HG03342 (cell line): ENCODE measurements around the gene NPPB.

ENCODE experiments used
- ATAC-seq: cut with Tn5 transposase; IDR thresholded peaks from one replicate; pipeline ENCODE4 v1.9.1; 2021; ENCODE audit warnings: mild to moderate bottlenecking, moderate library complexity; ENCODE audit not compliant: unreplicated experiment

NPPB gene

DNA sequence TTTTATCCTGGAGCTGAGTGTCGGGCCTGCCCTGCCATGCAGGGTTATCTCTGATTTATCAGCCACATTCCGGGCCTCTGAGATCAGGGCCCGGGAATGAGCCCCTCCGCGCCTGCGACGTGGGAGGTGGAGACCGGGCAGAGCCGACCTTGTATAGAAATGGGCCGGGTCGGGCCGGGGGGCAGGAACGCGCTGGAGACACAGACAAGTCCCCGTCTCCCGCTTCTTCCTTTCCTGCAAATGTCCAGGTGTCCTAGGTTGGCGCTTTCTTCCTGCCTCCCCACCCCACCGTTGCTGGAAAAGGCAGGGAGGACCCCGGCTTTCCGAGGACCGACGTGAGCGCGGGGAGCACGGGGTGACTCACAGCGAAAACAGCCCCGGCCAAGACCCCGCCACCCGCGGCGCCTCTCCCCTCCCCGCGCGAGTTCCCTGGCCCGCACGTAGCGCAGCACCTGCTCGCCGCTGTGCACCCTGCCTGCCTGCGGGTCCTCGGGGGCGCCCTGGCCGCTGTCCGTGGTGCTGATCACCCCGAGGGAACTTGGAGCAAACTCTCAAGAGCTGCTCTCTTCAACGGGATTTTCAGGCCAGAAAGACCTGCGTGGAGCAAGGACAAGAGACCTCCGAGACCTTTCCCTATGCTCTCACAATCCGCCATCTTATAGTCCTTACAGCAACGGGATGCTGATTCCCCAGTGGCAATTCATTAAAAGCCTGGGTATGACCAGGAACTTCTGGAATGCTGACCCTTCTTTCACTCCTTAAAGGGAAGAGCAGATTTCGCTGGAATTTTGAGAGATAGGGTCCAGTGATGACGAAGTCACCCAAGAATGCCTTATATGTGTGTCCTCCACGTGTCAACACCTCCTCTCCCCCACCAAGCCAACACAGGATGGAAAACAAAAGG, 475 bp upstream of the NPPB start:
- ATAC-seq, result no peak

DNA sequence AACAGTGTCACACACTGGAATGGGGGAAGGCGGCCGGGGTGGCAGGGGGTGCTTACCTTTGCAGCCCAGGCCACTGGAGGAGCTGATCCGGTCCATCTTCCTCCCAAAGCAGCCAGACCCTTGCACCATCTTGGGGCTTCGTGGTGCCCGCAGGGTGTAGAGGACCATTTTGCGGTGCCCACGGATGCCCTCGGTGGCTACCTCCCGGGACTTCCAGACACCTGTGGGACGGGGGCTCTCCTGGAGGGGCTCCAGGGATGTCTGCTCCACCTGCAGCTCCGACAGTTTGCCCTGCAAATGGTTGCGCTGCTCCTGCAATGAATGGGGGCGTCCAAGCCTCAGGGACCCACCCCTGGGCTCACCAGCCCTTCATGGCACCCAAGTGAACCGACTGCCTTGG, 587 bp downstream of the NPPB start:
- no peak for ATAC-seq

DNA sequence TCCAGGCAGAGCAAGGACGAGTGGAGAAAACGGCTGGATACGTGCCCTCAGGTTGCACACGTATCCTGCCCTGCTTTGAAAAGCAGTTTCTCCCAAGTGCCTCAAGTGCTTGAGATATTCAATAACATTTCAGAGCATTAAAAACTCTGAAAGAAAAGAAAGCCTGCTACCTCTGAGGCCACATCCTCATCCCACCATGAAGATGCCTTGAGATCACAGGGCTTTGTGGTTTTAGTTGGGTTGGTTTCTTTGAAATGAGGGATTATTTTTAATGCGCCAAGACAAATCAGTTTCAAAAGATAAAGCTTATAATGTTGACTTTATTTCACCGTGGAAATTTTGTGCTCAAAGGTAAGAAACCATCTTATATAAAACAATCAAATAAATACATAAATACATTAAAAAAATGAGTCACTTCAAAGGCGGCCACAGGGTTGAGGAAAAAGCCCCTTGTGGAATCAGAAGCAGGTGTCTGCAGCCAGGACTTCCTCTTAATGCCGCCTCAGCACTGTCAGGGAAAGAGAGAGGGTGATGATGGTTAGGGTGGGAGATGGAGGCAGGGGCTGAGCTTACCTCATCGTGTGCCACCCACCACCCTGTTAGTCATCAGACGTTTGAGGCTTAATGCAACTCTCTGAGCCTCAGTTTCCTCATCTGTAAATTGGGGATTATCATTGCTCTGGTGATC, 1.4 kb downstream of the NPPB start:
- ATAC-seq, result no peak

DNA sequence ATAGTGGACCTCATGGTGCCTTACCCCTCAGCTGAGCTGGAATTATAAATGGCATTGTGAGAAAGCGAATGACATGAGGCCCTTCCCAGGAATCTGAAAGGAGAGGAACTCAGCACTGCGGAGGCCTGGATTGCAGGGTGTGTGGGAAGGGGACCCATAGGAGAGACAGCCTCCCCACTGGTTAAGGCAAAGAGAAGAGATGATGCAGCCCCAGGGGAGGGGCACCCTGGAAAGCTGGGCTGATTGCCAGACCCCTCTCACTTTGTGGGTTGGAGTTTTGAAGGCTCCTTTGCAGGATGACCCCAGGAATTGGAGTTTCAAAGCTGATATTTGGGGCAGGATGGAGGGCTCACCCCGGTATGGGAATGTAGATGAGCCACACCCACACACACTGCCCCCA, 2.0 kb downstream of the NPPB start:
- ATAC-seq, result no peak

DNA sequence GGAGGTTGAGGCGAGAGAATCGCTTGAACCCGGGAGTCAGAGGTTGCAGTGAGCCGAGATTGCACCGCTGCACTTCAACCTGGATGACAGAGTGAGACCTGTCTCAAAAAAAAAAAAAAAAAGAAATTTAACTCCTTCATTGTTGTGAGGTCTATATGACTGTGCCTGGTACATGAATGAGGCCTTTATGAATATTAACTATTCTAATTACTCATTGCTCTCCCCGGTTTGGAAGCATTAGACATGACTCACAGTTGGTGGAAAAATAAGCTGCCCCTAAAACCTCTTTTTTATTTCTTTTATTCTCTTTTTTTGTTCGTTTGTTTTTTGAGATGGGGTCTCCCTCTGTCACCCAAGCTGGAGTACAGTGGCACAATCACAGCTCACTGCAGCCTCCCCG, 3.3 kb downstream of the NPPB start:
- ATAC-seq, result no peak

DNA sequence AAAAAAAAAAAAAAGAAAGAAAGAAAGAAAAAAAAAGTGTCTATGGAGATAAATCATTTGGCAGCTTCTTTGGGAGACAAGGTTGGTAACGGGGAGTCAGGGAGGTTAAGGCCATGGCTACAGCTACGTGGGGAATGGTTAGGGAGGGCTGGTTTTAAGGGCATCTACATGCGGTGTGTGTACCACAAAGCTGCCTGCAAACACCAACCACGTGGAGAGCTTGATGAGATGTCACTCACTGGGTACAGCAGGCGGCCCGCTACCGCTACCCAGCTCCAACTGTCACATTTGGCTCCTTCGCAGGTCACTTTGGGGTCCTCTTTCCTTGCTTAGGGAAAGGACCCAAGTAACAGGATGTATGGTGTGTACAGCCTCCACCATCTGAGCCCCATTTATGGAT, 4.2 kb downstream of the NPPB start:
- ATAC-seq, result no peak

DNA sequence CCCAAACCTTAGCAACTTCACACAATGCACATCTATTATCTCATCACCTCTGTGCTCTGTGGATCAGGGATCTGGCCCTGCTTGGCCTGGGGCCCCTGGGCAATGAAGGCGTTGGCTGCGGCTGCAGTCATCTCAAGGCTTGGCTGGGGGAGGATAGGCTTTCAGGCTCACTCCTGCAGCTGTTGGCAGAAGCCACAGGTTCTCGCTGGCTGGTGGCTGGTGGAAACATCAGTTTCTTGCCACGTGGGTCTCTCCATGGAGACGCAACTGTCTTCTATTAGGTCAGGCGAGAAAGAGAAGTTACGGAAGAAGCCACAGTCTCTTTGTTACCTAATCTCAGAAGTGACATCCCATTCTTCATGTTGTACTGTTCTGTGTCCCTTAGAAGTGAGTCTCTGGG, 7.6 kb downstream of the NPPB start:
- ATAC-seq, result no peak

DNA sequence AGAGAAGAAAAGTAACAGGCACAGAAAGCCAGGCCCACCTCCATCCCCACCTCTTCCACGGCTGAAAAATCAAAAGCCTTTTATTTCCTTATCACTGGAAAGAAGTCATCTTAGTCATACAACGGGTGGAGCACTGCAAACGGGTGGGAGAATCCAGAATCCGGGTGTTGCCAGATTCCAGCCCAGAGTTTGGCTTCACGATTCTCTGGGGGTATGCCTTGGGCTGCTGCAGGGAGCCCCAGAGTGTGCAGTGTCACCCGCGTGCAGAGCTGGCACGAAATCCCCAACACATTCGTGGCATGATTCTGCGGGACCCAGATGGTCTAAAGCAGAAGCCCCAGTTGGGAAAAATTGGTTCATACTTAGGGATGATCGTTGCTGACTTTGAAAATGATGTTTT, 8.6 kb downstream of the NPPB start:
- ATAC-seq, result no peak

DNA sequence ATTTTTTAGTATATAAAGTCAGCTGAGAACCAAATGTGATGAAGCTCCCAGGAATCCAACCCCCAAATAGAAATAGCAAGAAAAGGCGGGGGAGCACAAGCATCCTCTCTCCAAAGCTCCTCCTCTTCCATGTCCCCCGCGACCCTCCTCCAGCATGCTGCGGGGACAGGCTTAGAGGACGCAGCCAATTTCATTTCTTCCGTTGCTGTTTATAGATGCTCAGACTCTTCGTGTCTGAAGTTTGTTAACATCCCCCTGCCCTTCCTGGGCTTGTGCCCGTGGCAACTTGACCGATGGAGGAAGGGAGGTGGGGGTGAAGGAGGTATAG, 10.4 kb downstream of the NPPB start:
- no peak for ATAC-seq

DNA sequence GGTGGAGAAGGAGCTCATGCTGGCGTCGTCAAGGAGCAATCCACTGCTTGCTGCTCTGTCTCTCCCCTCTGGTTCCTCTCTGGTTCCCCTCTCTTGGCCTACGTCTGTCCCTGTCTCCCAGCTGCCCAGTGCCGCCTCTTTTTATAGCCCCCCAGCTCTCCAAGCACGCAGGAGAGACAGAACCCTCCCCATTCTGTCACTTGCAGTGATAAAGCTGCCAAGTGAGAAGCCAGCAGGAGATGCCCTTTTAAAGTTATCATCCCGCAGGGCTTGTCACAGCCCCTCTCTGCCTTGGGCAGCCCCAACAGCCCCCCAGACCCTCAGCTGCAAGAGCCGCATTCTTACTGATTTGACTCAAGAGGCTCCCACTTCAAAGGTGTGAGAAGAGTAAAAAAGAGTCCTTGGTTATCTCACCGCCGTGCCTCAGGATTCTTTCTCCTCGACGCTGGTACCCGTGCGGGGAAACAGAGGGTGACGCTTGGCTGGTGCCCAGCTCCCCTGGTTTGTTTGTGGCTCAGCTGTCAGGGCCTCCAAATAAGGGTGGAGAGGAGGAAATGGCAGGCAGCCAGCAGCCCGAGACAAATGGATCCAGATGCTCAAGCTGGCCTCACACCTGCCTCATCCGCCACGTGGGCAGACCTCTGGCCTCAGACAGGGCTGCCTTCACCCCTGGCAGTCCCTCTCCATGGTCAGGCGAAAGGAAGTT, 10.9 kb downstream of the NPPB start, which contains the start of gene NPPA:
NPPA (minus strand) TSS at position 117 of the 706 bp plus-strand sequence; CDS start at position 18, 99 bp downstream.
- no peak for ATAC-seq

DNA sequence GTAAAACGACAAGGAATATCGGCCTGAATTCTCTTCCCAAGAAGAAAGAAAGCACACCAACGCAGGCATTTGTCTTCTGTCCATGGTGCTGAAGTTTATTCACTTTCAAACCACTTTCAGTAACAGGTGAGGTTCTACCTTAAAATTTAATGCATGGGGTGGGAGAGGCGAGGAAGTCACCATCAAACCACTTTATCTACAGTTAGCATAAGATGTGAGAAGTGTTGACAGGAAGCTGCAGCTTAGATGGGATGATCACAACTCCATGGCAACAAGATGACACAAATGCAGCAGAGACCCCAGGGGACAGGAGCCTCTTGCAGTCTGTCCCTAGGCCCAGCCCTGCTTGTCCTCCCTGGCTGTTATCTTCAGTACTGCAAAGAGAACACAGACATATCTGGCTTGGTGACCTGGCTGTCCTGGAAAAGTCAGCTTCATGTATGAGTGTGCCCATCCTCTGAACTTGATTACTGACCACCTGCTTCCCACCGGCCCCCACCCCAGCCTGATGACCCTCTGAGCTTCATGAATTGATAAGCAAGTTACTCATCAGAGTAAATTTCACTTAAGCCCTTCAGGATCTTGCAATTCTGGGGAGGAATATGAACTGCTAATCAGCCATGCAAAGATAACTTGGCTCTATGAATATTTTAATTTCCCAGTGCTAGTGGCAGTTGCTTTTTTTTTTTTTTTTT, 13.0 kb downstream of the NPPB start:
- ATAC-seq, result no peak

DNA sequence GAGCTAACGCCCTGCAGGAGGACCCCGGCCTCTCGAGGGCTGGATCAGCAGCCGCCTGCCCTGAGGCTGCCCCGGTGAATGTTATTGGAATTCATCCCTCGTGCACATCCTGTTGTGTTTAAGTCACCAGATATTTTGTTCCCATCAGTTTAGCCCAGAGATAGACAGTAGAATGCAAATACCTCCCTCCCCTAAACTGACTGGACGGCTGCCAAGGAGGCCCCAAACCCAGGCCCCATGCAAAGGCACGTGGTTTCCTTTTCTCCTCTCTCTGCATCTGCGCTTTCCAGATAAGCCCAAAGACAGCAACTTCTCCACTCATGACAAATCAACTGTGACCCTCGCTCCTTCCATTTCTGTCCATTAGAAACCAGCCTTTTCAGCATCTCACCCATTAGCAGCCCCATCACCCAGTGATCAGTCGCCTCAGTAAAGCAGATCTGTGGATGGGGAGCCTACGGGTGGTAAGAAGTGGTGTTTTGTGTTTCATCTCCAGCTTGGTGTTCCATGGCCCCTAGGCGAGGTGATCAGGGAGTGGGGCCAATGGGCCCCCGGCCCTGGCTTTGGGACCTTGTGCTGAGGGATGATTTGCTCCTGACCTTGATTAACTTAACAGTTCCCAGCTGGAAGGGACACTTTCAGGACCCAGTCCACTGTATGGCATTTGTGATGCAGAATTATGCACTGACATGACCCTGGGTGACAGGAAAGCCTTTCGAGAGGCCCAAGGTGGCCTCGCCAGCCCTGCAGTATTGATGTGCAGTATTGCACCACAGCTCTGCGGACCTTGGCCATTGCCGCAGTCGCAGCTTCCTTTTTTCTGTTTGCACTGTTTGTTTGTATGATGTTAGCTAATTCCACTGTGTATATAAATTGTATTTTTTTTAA, 16.3 kb downstream of the NPPB start:
- no peak for ATAC-seq

DNA sequence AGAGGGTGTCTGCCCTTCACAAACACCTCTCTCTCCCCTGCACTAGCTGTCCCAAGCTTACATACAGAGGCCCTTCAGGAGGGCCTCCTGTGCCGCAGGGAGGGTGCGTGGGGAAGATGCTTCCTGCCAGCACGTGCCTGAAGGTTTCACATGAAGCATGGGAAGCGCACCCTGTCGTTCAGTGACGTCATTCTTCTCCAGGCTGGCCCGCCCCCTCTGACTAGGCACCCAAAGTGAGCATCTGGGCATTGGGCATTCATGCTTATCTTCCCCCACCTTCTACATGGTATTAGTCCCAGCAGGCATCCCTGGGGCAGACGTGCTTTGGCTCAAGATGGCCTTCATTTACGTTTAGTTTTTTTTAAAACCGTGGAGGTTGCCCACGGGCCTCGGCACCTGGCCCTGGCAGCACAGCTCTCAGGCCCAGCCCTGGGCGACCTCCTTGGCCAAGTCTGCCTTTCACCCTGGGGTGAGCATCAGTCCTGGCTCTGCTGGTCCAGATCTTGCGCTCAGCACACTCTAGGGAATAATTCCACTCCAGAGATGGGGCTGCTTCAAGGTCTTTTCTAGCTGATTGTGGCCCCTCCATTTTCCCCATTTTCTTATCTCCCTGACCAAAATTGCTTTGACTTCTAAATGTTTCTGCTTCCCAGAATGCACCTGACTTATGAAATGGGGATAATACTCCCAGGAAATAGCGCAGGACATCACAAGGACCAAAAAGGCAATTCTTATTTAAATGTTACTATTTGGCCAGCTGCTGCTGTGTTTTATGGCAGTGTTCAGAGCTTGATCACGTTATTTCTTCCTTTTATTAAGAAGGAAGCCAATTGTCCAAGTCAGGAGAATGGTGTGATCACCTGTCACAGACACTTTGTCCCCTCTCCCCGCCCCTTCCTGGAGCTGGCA, 17.2 kb downstream of the NPPB start:
- ATAC-seq, result no peak

DNA sequence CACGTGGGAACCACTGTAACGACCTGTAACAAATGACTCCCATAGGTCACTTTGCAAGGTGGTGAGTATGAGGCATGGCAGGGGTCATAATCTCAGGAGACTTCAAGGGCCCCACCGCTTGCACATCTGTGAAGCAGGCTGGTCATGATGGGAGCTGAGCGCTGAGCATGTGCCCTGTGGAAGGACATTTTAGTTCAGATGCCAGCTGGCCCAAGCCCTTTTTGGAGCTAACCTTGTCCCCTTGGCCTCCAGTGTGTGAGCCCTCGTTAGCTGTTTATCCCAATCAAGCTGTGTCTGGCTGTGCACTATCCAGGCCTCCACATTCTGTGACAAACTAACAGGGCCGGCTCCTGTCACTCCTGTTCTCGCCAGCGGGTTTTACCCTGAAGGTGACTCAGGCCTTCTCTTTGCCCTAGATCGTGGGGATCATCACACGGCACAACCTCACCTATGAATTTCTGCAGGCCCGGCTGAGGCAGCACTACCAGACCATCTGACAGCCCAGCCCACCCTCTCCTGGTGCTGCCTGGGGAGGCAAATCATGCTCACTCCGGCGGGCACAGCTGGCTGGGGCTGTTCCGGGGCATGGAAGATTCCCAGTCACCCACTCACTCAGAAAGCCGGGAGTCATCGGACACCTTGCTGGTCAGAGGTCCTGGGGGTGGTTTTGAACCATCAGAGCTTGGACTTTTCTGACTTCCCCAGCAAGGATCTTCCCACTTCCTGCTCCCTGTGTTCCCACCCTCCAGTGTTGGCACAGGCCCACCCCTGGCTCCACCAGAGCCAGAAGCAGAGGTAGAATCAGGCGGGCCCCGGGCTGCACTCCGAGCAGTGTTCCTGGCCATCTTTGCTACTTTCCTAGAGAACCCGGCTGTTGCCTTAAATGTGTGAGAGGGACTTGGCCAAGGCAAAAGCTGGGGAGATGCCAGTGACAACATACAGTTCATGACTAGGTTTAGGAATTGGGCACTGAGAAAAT, 18.7 kb downstream of the NPPB start:
- no peak for ATAC-seq

DNA sequence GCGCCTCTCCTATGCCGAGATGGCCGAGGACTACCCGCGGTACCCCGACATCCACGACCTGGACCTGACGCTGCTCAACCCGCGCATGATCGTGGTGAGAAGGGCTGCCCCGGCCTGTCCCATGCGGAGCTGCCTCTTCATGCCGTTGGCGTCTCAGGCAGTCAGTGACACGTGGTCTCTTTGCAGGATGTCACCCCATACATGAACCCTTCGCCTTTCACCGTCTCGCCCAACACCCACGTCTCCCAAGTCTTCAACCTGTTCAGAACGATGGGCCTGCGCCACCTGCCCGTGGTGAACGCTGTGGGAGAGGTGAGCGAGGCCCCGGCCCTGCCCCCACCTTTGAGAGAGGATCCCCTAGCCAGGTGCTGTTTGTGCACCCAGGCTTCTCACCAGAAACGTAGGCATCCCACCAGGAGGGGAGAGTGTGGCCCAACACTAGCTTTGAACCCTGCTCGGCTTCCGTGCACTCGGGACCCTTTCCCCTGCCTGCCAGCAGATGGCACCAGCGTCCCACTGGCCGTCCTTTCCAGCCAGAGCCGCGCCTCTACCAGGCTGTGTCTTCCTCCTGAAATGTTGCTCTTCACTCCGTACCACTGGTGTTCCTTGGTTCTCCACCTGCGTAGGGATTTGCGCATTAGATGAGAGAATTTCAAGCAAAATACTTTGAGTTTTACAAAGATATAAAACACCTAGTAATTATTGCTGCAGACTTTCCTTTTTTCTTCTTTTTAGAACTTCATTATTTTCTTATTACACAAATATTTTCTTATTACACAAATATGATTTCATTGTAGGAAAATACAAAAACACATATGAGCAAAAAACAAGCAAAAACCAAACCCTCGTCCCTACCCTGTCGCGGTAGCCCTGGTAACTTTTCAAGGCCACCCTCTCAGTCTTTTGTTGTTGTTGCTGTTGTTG, 20.1 kb downstream of the NPPB start:
- no peak for ATAC-seq

DNA sequence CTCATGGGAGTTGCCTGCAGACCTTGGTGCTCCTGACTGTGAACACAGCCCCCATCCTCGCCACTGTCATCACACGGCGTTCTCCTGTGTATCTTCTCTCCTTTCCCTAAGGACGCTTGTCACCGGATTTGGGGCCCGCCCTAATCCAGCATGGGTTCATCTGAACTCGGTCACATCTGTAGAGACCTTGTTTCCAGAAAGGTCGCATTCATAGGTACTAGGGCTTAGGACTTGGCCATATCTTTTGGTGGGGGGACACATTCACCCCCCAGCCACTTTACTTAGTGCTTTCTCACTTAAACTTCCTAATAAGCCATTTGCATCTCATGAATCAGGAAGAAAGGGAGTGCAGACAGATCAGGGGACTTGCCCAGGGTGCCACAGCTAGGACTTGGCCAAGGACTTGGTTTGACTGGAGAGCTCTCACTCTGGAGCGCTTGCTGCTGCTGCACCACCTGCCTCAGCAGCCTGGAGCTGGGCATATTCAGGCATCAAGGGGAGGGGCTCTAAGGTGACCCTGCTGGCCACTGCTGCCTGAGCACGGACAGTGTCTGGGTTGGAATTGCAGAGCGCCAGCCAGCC, 20.9 kb downstream of the NPPB start:
- no peak for ATAC-seq
